NK-92 (cell line): Measurements from ENCODE around the gene POLN.

Experiments
- DNase-seq: peaks from one replicate; lab custom pipeline; 2025; ENCODE audit not compliant: unreplicated experiment; lab: John Stamatoyannopoulos, UW

POLN gene

GRCh38 chr4:2062168-2062807 is 179.6 kb downstream of the POLN start:
- DNase-seq, result no peak

DNA sequence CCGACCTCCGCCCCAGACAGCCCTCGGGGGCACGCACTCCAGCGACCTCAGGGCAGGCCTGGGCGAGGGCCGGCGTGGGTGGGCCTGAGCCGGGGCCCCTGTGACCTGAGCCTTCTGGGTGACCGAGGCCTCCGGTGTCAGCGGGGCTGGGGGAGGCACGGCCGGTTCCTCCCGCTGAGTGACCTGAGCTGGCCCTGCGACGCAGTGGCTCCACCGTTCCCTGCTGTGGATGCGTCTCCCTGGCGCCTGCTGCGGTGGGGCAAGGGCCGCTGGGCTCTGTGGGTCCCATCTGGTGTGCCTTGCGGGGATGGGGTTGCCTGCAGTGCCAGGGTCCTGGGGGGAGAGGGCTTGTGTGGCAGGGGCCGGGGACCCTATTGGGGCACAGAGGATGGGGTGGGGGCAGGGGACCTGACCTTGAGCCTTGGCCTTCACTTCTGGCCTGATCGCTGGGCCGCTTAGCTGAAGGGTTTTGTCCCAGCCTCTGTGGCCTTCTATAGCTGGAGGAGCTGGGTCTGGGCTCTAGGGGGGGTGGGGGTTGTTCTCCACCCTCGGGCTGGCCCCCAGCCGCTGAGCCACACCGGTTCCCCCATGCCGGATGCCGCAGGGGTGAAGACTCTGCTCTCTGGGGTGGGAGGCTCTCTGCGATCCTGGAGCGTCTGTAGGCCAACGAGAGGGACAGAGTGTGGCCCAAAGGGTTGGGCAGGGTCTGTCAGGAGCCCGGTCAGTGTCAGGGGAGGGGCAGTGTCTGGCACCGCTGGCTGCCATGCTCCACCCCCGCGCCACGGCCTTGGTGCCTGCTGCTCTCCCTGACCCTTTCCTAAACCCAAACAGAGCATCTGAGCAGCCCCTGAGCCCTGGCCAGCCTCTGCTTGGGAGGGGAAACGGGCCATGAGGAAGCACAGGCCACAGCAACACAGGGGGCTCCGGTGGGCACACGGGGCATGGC is 180.5 kb downstream of the POLN start:
- DNase-seq, result no peak

DNA sequence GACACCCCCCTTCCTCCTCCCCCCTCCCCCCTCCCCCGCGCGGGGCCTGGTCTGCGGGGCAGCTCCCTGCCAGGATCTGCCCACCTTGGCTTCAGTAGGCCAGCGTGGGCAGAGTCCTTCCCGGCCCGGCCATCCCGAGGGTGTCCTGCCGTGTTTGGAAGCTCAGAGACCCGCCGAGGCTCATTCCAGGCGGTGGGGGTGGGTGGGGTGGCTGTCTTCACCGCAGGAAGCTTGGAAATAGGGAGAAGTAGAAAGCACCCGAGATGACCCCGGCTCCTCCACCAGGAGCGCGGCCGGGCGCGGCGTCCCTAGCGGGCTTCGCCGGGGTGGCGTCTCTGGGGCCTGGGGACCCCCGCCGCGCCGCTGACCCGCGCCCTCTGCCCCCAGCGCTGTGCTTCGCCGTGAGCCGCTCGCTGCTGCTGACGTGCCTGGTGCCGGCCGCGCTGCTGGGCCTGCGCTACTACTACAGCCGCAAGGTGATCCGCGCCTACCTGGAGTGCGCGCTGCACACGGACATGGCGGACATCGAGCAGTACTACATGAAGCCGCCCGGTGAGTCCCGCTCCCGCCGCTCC is 181.2 kb downstream of the POLN start:
- DNase-seq, result no peak

GRCh38 chr4:2059726-2060602 is 182.0 kb downstream of the POLN start:
- no peak for DNase-seq

GRCh38 chr4:2059046-2059725 is 182.7 kb downstream of the POLN start, which contains the start of gene NAT8L:
TSS of gene NAT8L (plus strand) at chr4:2059327. CDS start at chr4:2059512, 185 bp downstream.
- DNase-seq, result no peak

DNA sequence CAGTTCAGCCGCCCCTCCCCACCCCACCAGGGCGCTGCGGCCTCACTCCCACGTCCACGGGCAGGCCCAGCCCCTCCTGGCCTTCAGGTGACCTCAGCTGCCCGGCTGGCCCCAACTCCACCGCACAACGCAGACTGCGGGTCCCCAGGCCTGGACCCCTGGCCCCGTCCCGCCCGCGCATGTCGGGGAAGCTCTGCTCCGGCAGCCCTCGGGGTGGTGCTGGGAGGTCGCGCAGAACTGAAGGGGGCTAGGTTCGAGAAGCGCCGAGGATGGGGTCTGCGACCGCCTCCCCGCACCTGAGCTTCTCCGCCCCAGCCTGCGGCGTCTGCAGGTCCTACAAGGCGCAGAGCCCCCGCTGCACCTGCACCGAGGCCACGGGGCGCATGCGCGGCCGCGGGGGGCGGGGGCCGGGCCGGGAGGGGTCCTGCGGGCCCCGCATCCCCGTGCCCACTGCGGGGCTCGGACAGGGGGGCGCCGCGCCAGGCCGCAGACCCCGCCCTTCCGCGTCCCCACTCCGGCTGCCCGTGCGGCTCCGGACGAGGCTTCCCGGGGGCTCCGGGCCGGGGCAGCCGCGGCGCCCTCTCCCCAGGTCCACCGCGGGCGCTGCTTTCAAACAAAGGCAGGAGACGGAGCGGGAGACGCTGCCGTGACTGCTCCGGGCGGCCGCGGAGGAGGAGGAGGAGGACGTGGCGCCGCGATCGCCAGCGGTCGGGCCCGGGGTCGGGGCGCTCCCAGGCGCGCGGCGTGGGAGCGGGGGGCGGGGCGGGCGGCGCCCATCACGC is 183.5 kb downstream of the POLN start:
- no peak for DNase-seq

GRCh38 chr4:2057382-2058065 is 184.4 kb downstream of the POLN start:
- DNase-seq, result no peak

DNA sequence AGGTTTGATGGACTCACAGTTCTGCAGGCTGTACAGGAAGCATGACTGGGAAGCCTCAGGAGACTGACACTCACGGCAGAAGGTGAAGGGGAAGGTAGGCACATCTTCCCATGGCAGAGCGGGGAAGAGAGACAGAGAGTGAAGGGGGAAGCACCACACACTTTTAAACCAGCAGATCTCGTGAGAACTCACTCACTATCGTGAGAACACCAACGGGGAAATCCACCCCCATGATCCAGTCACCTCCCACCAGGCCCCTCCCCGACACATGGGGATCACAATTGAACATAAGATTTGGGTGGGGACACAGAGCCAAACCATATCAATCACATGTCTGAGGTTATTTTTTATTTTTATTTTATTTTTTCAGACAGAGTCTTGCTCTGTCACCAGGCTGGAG is 187.7 kb downstream of the POLN start:
- DNase-seq, result no peak

DNA sequence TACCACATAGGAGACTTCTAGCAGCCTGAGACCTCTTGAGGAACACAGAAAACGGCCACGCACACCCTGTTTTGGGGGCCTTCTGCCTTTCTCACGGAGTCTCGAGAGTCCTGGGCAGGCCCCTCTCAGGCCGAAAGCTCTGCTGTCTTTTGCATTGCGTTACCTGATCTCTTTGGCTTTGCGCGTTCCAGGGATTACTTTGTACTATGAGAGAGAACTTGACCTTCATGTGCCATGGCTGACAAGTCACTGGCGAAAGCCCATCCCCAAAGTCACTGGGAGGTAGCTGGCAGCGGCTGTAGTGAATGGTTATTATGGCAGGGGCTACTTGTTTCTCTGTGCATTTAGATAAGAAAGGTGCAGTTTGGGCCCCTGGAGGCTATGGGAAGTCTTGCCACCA is 190.8 kb downstream of the POLN start:
- no peak for DNase-seq

GRCh38 chr4:2049811-2050210 is 192.1 kb downstream of the POLN start:
- no peak for DNase-seq

- DNase-seq, result no peak
Measured at GRCh38 chr4:2049381-2049780, 192.5 kb downstream of the POLN start.

DNA sequence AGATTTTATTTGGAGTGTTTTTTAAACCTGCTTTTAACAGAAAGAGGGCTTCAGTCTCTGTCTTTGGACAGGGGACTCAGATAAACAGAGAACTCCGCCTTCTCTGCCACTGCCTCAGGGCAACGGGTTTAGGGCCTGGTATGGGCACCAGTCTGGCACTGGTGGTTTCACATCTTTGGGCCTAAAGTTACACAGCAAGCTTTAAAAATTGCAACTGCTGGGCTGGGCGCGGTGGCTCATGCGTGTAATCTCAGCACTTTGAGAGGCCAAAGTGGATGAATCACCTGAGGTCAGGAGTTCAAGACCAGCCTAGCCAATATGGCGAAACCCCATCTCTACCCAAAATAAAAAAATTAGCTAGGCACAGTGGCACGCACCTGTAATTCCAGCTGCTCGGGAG is 193.1 kb downstream of the POLN start:
- no peak for DNase-seq

GRCh38 chr4:2047781-2048581 is 193.9 kb downstream of the POLN start:
- DNase-seq, result no peak

DNA sequence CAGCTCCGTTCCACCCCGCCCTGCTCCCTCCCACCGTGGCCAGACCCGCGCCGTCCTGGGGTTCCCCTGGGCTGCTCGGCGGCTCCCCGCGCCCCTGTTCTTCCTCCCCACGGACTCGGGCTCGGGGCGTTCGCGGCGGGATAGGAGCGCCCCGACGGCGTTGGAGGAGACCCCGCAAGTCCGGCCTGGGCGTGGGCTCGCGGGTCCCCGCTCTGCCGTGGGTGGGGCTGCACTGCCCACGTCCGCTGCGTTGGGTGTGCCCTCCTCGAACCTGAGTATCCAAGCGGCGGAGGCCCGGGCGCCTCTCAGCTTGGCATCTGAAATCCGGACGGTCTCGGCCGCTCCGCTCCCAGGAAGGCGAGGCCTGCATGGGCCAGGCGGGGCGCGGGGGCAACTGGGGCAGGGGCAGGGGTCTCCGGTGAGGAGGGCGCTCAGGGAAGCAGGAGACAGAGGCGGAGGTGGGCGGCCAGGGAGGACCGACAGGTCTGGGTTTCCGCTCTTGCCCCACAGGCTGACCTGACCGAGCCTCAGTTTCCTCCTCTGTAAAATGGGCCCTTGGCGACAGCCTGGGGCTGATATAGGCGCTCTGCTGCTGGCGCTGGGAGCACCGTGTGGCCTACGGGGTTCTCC is 194.8 kb downstream of the POLN start:
- no peak for DNase-seq

- DNase-seq, result no peak
Measured at GRCh38 chr4:2046031-2046961, 195.6 kb downstream of the POLN start.

DNA sequence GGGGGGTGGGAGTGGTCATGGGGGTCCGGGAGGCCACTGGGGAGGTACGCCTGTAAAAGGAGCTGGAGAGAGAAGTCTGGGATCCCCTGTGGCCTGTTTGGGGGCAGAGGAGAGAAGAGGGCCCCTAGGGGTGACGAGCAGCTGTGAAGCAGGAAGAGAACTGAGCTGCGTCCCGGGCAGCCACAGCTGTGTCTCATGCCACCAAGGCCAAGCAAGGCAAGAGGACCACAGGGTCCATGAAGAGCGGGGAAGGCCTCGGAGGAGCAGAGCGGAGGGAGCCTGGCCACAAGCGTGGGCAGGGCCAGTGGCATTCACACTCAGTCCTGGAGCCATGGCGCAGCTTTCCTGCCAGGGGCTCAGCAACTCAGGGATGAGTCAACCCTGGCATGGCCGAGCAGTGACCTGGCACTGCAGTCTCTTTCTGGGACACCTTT is 196.4 kb downstream of the POLN start:
- no peak for DNase-seq
